A673 (cell line): ENCODE results near the gene JUNB. TPM values are rescaled to one million over a fixed set of nuclear protein-coding genes. Genes with fewer than 3 reads are reported as not detected.
A peak's percentile ranks its signal among the peaks of the same experiment; 100 is the strongest.

Experiments
- BruUV-seq: library from RNA; stranded (reverse); fragments of 400-500 nt; replicated peaks from 2 replicates; lab custom pipeline; 2021; lab: Mats Ljungman, UMichigan
- CTCF ChIA-PET: fragments of 300-600 bp; sonication (Branson Sonifier 250); formaldehyde crosslinking; loops from one replicate; lab custom pipeline; 2022; ENCODE audit warnings: antibody characterized with exemption; lab: Charles Lee
- POLR2A ChIA-PET: fragments of 300-600 bp; sonication (Branson Sonifier 250); formaldehyde crosslinking; loops from one replicate; lab custom pipeline; 2022; ENCODE audit warnings: antibody characterized with exemption; ENCODE audit not compliant: low non-redundant PET; lab: Charles Lee
- DNase-seq: peaks from one replicate; pipeline ENCODE4 v3.0.0-alpha.2; 2015; ENCODE audit warnings: low spot score
- H3K27ac ChIP-seq: fragments of 200-600 bp; sonication (generic); 2 replicates; pipeline ENCODE4 v1.5.1; 2016; ENCODE audit warnings: mixed run types, low read depth, mild to moderate bottlenecking, mixed read lengths, antibody characterized with exemption, low read length; ENCODE audit not compliant: poor library complexity, severe bottlenecking
- H3K27me3 ChIP-seq: fragments of 200-600 bp; sonication (generic); replicated peaks from 2 replicates; pipeline ENCODE4 v1.6.1; 2017; ENCODE audit warnings: mixed run types, low read depth, mild to moderate bottlenecking, mixed read lengths, antibody characterized with exemption, low read length; ENCODE audit not compliant: insufficient read depth, poor library complexity
- H3K36me3 ChIP-seq: fragments of 200-600 bp; sonication (generic); 2 replicates; pipeline ENCODE4 v1.6.1; 2016; ENCODE audit warnings: mixed run types, mild to moderate bottlenecking, mixed read lengths, antibody characterized with exemption, low read length; ENCODE audit not compliant: insufficient read depth, poor library complexity, severe bottlenecking
- H3K4me1 ChIP-seq: fragments of 200-600 bp; sonication (generic); 2 replicates; pipeline ENCODE4 v1.6.1; 2017; ENCODE audit warnings: mixed run types, mild to moderate bottlenecking, mixed read lengths, antibody characterized with exemption, low read length; ENCODE audit not compliant: insufficient read depth, poor library complexity, severe bottlenecking
- H3K4me3 ChIP-seq: fragments of 200-600 bp; sonication (generic); 2 replicates; pipeline ENCODE4 v1.5.1; 2016; ENCODE audit warnings: low read depth, mixed run types, mild to moderate bottlenecking, mixed read lengths, low read length; ENCODE audit not compliant: poor library complexity, severe bottlenecking
- H3K9me3 ChIP-seq: fragments of 200-600 bp; sonication (generic); 2 replicates; pipeline ENCODE4 v1.6.1; 2016; ENCODE audit warnings: mixed run types, low read depth, mild to moderate bottlenecking, mixed read lengths, antibody characterized with exemption, low read length; ENCODE audit not compliant: poor library complexity, severe bottlenecking
- CTCF ChIP-seq: fragments of 300-800, 200-600 bp; sonication (generic); conservative IDR thresholded peaks from 2 replicates; pipeline ENCODE4 v1.5.1; 2017; ENCODE audit warnings: low read depth, mild to moderate bottlenecking, antibody characterized with exemption, low read length, moderate library complexity, mixed read lengths
- EZH2 ChIP-seq: fragments of 200-600 bp; sonication (generic); IDR thresholded peaks from 2 replicates; pipeline ENCODE4 v1.6.1; 2017; ENCODE audit warnings: borderline replicate concordance, low read depth, mild to moderate bottlenecking, mixed read lengths, antibody characterized with exemption, low read length; ENCODE audit not compliant: poor library complexity, severe bottlenecking
- intact Hi-C: fragments of 100-400 bp; cut with micrococcal nuclease; formaldehyde crosslinking; loops from one replicate; pipeline ENCODE4 v1.10.0; 2022; ENCODE audit not compliant: unreplicated experiment
- total RNA-seq: library from RNA; stranded (reverse); gene quantifications from 2 replicates; pipeline ENCODE4 v1.2.3, GENCODE V29; 2021

Gene JUNB
- total RNA-seq, 1 experiment from 2014 or later: 27.7 TPM

DNA sequence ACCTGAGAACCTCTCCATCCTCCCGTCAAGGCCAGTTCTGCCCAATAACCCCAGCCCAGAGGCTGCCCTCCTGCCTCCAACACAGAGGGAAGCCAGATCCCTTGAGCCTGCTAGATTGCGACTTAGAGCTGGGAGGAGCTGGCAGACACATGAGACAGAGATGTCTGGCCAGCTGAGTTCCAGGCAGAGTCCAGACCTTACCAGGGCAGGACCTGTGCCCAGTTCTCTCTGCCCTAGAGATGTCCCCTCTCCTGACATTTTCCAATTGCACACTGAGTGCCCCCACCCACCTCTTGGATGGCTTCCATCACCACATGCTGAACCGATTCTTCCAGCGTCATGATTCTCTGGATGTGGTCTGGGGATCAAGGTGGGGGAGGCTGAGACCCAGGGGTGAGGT, 19.0 kb upstream of the JUNB start:
- H3K4me3 ChIP-seq: no peak overlapping the region
- no peaks in the 10 kb centered on the region for H3K36me3 ChIP-seq
- POLR2A ChIA-PET: interaction anchor here (0.6 kb wide), 1 partner anchor 85 kb away, joined by 3 read pairs; no protein-coding TSS in a partner anchor
- CTCF ChIA-PET: no interaction called here
- H3K27ac ChIP-seq: no peak overlapping the region
- no peaks in the 10 kb centered on the region for H3K4me1 ChIP-seq
- BruUV-seq: no TSS peak
- TF ChIP-seq EZH2: no peak
- TF ChIP-seq CTCF: no peak
- intact Hi-C loops: no loop called here
- no peaks in the 10 kb centered on the region for H3K9me3 ChIP-seq
- DNase-seq: no peak
- H3K27me3 ChIP-seq: no peaks in the 10 kb centered on the region

GRCh38 chr19:12773571-12773970, 17.7 kb upstream of the JUNB start:
- no TSS peak for BruUV-seq
- no peak for DNase-seq

DNA sequence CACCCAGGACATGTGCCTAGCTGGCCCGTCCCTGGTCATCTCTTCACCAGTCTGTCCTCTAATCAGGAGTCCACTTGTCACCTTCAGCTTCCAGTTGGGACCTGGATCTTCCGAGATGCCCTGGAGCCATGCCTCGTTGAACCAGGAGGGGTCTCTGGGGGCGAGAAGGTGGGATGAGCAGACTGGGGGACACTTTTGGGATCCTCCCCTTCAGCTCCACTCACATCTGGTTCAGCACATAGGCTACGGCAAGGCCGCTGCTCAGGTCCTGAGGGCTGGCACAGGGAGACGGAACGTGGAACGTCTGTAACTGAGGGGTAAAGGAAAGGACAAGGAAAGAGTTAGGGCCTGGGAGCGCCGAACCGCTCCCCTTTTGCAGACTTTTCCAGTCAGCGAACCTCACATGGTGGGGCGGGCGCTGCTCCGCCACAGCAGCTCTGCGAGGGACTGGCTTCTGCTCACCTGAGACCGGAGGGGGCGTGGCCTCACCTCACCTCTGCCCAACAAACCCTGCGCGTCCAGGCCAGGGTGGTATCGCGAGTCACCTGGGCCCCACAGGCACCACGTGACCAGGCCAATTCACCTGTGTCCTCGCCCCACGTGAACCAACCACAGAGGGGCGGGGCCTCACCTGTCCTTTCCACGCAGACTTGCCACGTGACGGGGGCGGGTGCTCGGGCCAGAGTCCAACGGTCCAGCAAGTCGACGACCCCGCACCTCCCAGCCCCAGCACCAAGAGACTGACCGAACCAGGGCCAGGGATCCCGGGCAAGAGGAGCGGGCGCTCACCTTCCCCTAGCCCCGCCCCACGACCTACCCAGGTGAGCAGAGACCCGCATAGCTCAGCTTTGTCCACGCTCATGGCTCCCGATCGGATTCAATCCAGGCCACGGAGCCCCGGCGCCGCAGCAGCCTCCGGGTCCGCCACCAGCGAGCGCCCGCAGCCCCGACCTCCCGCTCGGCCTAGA, 16.4 kb upstream of the JUNB start, which contains the start of gene HOOK2:
HOOK2 (minus strand) TSS at position 965 of the 968 bp plus-strand sequence; CDS start at position 862, 103 bp downstream.
- DNase-seq: no peak
- no peak for TF ChIP-seq EZH2
- TF ChIP-seq CTCF: no peak
- ChIA-PET CTCF (interaction anchor here (0.5 to 0.8 kb wide), 2 partner anchors 8 to 17 kb away, joined by 3 to 8 read pairs; partner anchors contain the start of gene JUNB), POLR2A (no interaction called here)
- Histone ChIP-seq H3K36me3 (no peaks in the 10 kb centered on the region), H3K4me1 (peaks cover 17% of the 10 kb centered on the region), H3K9me3 (no peaks in the 10 kb centered on the region), H3K27ac (peak within 1 kb of the TSS; percentile 61), H3K27me3 (no peaks in the 10 kb centered on the region), H3K4me3 (peak within 1 kb of the TSS; percentile 77)
- no TSS peak for BruUV-seq
- intact Hi-C loops: no loop called here

More at GRCh38 chr19:12773571-12773970, 17.7 kb upstream of the JUNB start:
- TF ChIP-seq EZH2: no peak
- TF ChIP-seq CTCF: peak; percentile 35; the same call in 1 of the 2 replicates
- CTCF ChIA-PET: interaction anchor here (1.0 kb wide), 1 partner anchor 13 kb away, joined by 4 read pairs; no protein-coding TSS in a partner anchor
- POLR2A ChIA-PET: no interaction called here
- Histone ChIP-seq H3K27ac (no peak overlapping the region), H3K9me3 (no peaks in the 10 kb centered on the region), H3K36me3 (no peaks in the 10 kb centered on the region), H3K4me1 (peaks cover 6% of the 10 kb centered on the region), H3K27me3 (no peaks in the 10 kb centered on the region), H3K4me3 (no peak overlapping the region)
- intact Hi-C loops: no loop called here
